Ascending aorta (tissue), 2 donors: ENCODE data around the gene MYO9B. TPM values are rescaled to one million over a fixed set of nuclear protein-coding genes. Genes with fewer than 3 reads are reported as not detected.

Experiments used
- DNase-seq, 2 donors: peaks; one replicate each; pipeline ENCODE4 v3.0.0-alpha.2; 2019; ENCODE audit warnings: low spot score in 2 of 2
- H3K27ac ChIP-seq, 2 donors: fragments of 200-600 bp; sonication (generic); one replicate each; pipeline ENCODE4 v1.5.1; 2016 to 2017; ENCODE audit warnings: mild to moderate bottlenecking in 1 of 2
- H3K27me3 ChIP-seq: fragments of 200-600 bp; sonication (generic); one replicate; pipeline ENCODE4 v1.5.1; 2017
- H3K36me3 ChIP-seq, 2 donors: fragments of 200-600 bp; sonication (generic); one replicate each; pipeline ENCODE4 v1.5.1; 2016
- H3K4me1 ChIP-seq, 2 donors: fragments of 200-600 bp; sonication (generic); one replicate each; pipeline ENCODE4 v1.5.1; 2016 to 2017; ENCODE audit warnings: mild to moderate bottlenecking in 1 of 2
- H3K4me3 ChIP-seq, 2 donors: fragments of 200-600 bp; sonication (generic); one replicate each; pipeline ENCODE4 v1.5.1; 2016 to 2017; ENCODE audit warnings: mild to moderate bottlenecking in 1 of 2
- H3K9me3 ChIP-seq, 2 donors: fragments of 200-600 bp; sonication (generic); one replicate each; pipeline ENCODE4 v1.5.1; 2016
- intact Hi-C: fragments of 100-400 bp; cut with DNase I; formaldehyde crosslinking; loops from one replicate; pipeline ENCODE4 v1.15.1; 2023
- total RNA-seq: library from RNA; depleted of rRNA; stranded (reverse); fragments of >200 nt; gene quantifications from one replicate; pipeline ENCODE4 v1.1.0, GENCODE V29; 2016
- TF ChIP-seq, protein P1 (sequence below), 3 experiments: fragments of 200-600 bp in 2 of 3; fragments of 450-650 bp in 1 of 3; sonication (generic) in 2 of 3; IDR thresholded peaks; one replicate each; pipeline ENCODE4 v1.5.1; 2016 to 2019; ENCODE audit warnings: antibody characterized with exemption in 3 of 3, mild to moderate bottlenecking in 1 of 3, moderate library complexity in 1 of 3

MYO9B gene
- total RNA-seq, 1 donor from 2014 or later: 182 TPM

DNA sequence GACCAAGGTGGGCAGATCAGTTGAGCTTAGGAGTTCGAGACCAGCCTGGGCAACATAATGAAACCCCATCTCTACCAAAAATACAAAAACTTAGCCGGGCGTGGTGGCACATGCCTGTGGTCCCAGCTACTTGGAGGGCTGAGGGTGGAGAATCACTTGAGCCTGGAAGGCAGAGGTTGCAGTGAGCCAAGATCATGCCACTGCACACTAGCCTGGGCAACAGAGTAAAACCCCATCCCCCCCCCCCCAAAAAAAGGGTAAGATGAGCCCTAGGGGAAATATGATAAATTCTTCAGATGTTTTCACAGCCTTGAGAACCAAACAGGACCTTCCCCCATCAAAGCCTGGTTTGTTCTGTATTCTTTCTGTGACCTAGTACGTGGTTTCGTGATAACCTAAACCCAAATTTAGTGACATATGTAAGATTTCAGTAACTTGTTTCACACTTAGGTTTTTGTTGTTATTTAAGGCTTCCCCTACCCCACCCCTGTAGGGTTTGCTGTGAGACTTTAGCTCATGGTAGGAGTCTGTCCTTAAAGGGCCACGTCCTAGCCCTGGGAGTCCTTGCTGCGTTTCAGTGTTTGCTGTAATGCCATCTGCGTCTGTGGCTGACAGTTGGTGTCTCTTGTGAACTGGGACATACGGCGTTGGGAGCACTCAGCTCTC is 49.6 kb downstream of the MYO9B start:
- peak overlapping the region in 1 of 2 donors; percentile 31 for H3K4me3 ChIP-seq
- no peaks in the 10 kb centered on the region for H3K27me3 ChIP-seq
- intact Hi-C loops: no loop called here
- peaks cover 10 to 36% of the 10 kb centered on the region in 2 donors for H3K4me1 ChIP-seq
- TF ChIP-seq, protein P1, sequence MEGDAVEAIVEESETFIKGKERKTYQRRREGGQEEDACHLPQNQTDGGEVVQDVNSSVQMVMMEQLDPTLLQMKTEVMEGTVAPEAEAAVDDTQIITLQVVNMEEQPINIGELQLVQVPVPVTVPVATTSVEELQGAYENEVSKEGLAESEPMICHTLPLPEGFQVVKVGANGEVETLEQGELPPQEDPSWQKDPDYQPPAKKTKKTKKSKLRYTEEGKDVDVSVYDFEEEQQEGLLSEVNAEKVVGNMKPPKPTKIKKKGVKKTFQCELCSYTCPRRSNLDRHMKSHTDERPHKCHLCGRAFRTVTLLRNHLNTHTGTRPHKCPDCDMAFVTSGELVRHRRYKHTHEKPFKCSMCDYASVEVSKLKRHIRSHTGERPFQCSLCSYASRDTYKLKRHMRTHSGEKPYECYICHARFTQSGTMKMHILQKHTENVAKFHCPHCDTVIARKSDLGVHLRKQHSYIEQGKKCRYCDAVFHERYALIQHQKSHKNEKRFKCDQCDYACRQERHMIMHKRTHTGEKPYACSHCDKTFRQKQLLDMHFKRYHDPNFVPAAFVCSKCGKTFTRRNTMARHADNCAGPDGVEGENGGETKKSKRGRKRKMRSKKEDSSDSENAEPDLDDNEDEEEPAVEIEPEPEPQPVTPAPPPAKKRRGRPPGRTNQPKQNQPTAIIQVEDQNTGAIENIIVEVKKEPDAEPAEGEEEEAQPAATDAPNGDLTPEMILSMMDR (IDR thresholded peaks at IDR 0.05): no peak
- no peaks in the 10 kb centered on the region for H3K36me3 ChIP-seq
- H3K27ac ChIP-seq: peak overlapping the region; percentile 80 to 91
- no peak for DNase-seq
- H3K9me3 ChIP-seq: no peaks in the 10 kb centered on the region

DNA sequence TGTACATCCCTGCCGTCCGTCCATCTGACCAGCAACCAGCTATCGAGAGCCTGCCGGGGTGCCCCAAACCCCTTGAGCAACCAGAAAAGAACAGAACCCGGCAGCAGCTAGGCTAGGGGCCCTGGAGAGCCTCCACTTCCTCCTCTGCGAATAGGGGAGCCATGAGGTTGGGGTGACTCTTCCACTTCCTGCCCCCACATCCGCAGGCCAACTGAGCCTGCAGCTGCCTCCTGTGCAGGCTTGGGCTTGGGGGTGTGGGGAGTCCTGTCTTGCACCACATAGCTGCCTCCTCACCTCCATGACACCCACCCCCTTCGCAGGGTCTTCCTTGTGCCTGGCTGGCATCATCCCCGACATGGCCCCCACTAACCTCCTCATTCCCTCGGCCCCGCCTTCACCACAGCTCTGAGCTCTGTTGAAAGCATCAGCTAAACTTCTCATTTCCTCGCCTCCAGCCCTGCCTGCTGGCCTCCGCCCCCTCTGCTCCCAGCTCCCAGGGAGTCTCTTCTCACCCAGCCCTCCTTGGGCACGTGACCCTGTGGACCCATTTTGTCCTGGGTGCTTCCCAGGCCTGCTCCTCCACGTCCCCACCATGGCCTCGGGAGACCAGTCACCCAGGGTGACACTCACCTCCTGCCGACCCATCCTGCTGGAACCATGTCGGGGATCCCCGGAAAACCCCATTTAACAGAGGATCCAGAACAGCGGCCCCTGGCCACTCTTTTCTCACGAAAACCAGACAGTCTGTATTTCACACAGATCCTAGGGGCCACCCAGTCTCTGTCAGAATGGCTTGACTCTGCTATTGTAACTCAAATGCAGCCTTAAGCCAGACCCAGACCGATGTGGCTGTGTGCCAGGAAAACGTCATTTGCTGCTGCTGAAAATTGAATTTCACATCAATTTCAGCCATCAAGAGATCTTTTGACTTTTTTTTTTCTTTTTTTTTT is 50.4 kb downstream of the MYO9B start:
- intact Hi-C loops: no loop called here
- Histone ChIP-seq H3K27ac (peak overlapping the region; percentile 80 to 91), H3K9me3 (no peaks in the 10 kb centered on the region), H3K36me3 (no peaks in the 10 kb centered on the region), H3K27me3 (no peaks in the 10 kb centered on the region), H3K4me1 (peaks cover 10 to 36% of the 10 kb centered on the region in 2 donors), H3K4me3 (peak overlapping the region in 1 of 2 donors; percentile 31)
- TF ChIP-seq, protein P1 (IDR thresholded peaks at IDR 0.05): no peak
- DNase-seq: peak in 1 of 2 donors; percentile 91

DNA sequence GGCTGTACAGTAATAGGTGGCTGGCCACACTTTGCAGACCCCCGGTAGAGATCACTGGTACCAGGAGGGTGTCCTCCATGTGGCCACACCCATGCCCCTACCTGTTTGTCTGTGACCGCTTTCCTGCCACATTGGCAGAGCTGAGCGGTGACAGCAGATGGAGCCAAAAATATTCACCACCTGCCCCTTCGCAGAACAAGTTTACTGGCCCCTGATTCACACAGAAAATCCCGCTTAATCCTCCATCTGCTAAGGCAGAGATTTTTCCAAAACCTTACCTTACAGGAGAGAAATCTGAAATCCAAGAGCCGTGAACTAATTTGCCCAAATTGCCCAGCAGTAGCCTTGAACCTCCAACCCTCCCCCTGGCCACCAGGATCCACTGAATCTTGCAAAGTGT is 52.1 kb downstream of the MYO9B start:
- intact Hi-C loops: no loop called here
- no peaks in the 10 kb centered on the region for H3K27me3 ChIP-seq
- no peak overlapping the region for H3K4me3 ChIP-seq
- TF ChIP-seq, protein P1 (IDR thresholded peaks at IDR 0.05): no peak
- no peaks in the 10 kb centered on the region for H3K9me3 ChIP-seq
- peak overlapping the region; percentile 80 to 91 for H3K27ac ChIP-seq
- DNase-seq: no peak
- no peaks in the 10 kb centered on the region for H3K36me3 ChIP-seq
- H3K4me1 ChIP-seq: peaks cover 10 to 26% of the 10 kb centered on the region in 2 donors

DNA sequence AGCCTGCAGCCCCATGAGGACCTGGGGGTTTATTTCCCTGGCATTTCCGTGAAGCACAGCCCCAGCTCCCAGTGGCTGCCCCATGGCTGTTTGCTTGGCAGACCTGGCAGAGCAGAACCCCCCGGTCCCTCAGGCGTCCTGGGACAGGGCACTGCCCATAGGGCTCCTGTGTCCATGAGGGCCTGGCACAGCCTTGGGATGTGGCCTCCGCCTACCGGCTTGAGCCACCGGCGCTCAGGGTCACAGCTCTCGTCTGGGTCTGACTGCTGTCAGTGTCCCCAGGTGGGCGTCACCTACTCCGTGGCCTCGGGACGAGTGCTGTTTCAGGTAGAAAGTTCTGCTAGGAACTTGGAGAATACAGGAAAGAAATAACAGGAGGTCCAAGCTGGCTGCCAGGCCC is 52.8 kb downstream of the MYO9B start:
- Histone ChIP-seq H3K27ac (peak overlapping the region; percentile 59 to 91), H3K36me3 (no peaks in the 10 kb centered on the region), H3K27me3 (no peaks in the 10 kb centered on the region), H3K4me3 (no peak overlapping the region), H3K9me3 (no peaks in the 10 kb centered on the region), H3K4me1 (peaks cover 10 to 25% of the 10 kb centered on the region in 2 donors)
- TF ChIP-seq, protein P1 (IDR thresholded peaks at IDR 0.05): no peak
- no peak for DNase-seq
- intact Hi-C loops: no loop called here

DNA sequence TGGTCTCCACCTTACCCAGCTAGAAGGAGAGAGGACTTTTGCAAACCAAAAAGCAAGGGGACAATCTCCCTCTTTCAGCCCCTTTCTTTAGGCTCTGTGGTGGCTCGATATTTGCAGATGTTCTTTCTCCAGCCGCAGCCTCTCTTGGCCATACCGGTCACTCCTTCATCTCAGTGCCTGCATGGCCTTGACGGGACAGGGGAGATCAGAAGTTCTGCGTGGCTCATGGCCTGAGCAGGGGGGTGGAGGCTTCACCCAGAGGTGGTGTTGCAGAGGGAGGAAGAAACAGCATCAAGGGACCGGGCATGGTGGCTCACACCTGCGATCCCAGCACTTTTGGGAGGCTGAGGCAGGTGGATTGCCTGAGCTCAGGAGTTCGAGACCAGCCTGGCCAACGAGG is 53.2 kb downstream of the MYO9B start:
- TF ChIP-seq, protein P1 (IDR thresholded peaks at IDR 0.05): no peak
- intact Hi-C loops: no loop called here
- no peaks in the 10 kb centered on the region for H3K27me3 ChIP-seq
- no peak for DNase-seq
- peak overlapping the region; percentile 59 to 91 for H3K27ac ChIP-seq
- H3K36me3 ChIP-seq: no peaks in the 10 kb centered on the region
- H3K4me3 ChIP-seq: no peak overlapping the region
- H3K4me1 ChIP-seq: peaks cover 10 to 27% of the 10 kb centered on the region in 2 donors
- H3K9me3 ChIP-seq: no peaks in the 10 kb centered on the region
